ENCODE measurements around the gene HINT2. TPM values are rescaled to one million over a fixed set of nuclear protein-coding genes. Genes with fewer than 3 reads are reported as not detected.

HINT2 gene
- total RNA-seq, 3 donors from 2014 or later: 25.0 to 55.7 (median 32.1) TPM

GRCh38 chr9:35816708-35817107, 1.9 kb upstream of the HINT2 start:
- intact Hi-C loops (cut with DNase I; ENCODE audit: low total_unique reads): no loop called here
- TF ChIP-seq, protein P1, sequence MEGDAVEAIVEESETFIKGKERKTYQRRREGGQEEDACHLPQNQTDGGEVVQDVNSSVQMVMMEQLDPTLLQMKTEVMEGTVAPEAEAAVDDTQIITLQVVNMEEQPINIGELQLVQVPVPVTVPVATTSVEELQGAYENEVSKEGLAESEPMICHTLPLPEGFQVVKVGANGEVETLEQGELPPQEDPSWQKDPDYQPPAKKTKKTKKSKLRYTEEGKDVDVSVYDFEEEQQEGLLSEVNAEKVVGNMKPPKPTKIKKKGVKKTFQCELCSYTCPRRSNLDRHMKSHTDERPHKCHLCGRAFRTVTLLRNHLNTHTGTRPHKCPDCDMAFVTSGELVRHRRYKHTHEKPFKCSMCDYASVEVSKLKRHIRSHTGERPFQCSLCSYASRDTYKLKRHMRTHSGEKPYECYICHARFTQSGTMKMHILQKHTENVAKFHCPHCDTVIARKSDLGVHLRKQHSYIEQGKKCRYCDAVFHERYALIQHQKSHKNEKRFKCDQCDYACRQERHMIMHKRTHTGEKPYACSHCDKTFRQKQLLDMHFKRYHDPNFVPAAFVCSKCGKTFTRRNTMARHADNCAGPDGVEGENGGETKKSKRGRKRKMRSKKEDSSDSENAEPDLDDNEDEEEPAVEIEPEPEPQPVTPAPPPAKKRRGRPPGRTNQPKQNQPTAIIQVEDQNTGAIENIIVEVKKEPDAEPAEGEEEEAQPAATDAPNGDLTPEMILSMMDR (IDR thresholded peaks at IDR 0.05): no peak
- no peak for TF ChIP-seq POLR2AphosphoS5 (IDR thresholded peaks at IDR 0.05)
- no peak for TF ChIP-seq POLR2A (IDR thresholded peaks at IDR 0.05)
- DNase-seq (ENCODE audit: low spot score in 2 of 2): no peak
- Histone ChIP-seq H3K36me3 (no peaks in the 10 kb centered on the region), H3K4me3 (no peak overlapping the region), H3K9me3 (no peaks in the 10 kb centered on the region), H3K27me3 (no peaks in the 10 kb centered on the region), H3K4me1 (peaks cover 7% of the 10 kb centered on the region in 2 donors), H3K27ac (no peak overlapping the region)

- TF ChIP-seq, protein P1 (IDR thresholded peaks at IDR 0.05): no peak
- TF ChIP-seq POLR2A (IDR thresholded peaks at IDR 0.05) (no peak), POLR2AphosphoS5 (IDR thresholded peaks at IDR 0.05) (no peak)
- peak; percentile 47 to 70 for DNase-seq (ENCODE audit: low spot score in 2 of 2)
These were observed 569 bp downstream of the HINT2 start for GRCh38 chr9:35814106-35814840.

DNA sequence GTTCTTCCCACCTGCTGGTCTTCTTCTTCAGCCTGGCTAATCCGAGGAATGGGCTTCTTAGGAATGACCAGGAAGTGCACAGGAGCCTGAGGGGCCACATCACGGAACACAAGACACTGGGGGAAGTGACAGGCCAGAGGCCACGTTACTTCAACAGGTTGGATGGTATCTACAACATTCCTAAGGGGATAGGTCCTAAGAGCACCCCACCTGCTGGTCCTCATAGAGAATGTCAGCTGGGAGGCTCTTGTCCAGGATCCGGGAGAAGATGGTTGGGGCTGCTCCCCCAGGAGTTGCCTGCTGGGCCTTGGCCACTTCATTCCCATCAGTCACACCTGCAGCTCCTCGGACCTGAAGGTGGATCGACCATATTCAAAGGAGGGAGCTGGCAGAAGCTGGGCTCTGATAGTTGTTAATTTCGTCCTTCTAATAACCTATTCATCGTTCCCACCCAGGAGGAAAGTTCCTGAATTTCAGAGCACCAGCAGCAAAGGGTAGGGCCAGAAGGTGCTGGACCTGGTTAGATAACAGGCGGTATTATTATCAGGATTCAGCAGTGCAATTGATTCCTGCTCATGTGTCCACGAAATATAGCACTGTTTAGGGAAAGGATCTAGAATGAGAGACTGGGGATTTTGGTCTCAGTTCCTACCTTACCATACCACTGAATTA, 1.3 kb downstream of the HINT2 start:
- Histone ChIP-seq H3K27ac (peak overlapping the region; percentile 96 to 97), H3K9me3 (no peaks in the 10 kb centered on the region), H3K36me3 (no peaks in the 10 kb centered on the region), H3K4me3 (peak overlapping the region in 1 of 3 donors; percentile 92), H3K27me3 (no peaks in the 10 kb centered on the region), H3K4me1 (peaks cover 7% of the 10 kb centered on the region in 2 donors)
- intact Hi-C loops (cut with DNase I; ENCODE audit: low total_unique reads): no loop called here
- no peak for DNase-seq (ENCODE audit: low spot score in 2 of 2)
- TF ChIP-seq POLR2A (IDR thresholded peaks at IDR 0.05) (no peak), POLR2AphosphoS5 (IDR thresholded peaks at IDR 0.05) (no peak)
- TF ChIP-seq, protein P1 (IDR thresholded peaks at IDR 0.05): no peak

More at GRCh38 chr9:35814106-35814840, 569 bp downstream of the HINT2 start:
- Histone ChIP-seq H3K27ac (peak overlapping the region; percentile 96 to 97), H3K9me3 (no peaks in the 10 kb centered on the region), H3K4me1 (peaks cover 7% of the 10 kb centered on the region in 2 donors), H3K27me3 (no peaks in the 10 kb centered on the region), H3K36me3 (no peaks in the 10 kb centered on the region), H3K4me3 (peak overlapping the region; percentile 83 to 96 (median 92))
- intact Hi-C loops (cut with DNase I; ENCODE audit: low total_unique reads): no loop called here

- Histone ChIP-seq H3K4me3 (peak within 1 kb of the TSS; percentile 49 to 65 (median 53)), H3K9me3 (no peaks in the 10 kb centered on the region), H3K27me3 (no peaks in the 10 kb centered on the region), H3K27ac (peak within 1 kb of the TSS; percentile 96 to 97), H3K36me3 (no peaks in the 10 kb centered on the region), H3K4me1 (peaks cover 7% of the 10 kb centered on the region in 2 donors)
- DNase-seq (ENCODE audit: low spot score in 2 of 2): peak; percentile 89 to 96
- intact Hi-C loops (cut with DNase I; ENCODE audit: low total_unique reads): no loop called here
- TF ChIP-seq, protein P1 (IDR thresholded peaks at IDR 0.05): no peak
- peak; percentile 23 to 42 (median 25) for TF ChIP-seq POLR2AphosphoS5 (IDR thresholded peaks at IDR 0.05)
- TF ChIP-seq POLR2A (IDR thresholded peaks at IDR 0.05): no peak
These were observed 2.7 kb downstream of the HINT2 start, which contains the start of gene SPAG8 for GRCh38 chr9:35812025-35812602. Gene SPAG8, minus strand, starts transcription at chr9:35812262. Its CDS starts 115 bp downstream, at chr9:35812147.
